Lower leg skin (tissue), 4 donors: ENCODE measurements around the gene GAREM1. TPM values are rescaled to one million over a fixed set of nuclear protein-coding genes. Genes with fewer than 3 reads are reported as not detected.
"Not testable (repeated sequence)": the region's sequence is repeated elsewhere in the genome, so short reads cannot be mapped to it uniquely, and the experiment has no call there.

Experiments used
- DNase-seq, 2 donors: peaks; one replicate each; pipeline ENCODE4 v3.0.0-alpha.2; 2019; ENCODE audit warnings: low spot score in 2 of 2
- H3K4me3 ChIP-seq: fragments of 200-600 bp; sonication (generic); 2 replicates; pipeline ENCODE4 v1.5.1; 2017; ENCODE audit warnings: mild to moderate bottlenecking, low read depth; ENCODE audit not compliant: poor library complexity, severe bottlenecking
- CTCF ChIP-seq, 3 donors: fragments of 450-650 bp; IDR thresholded peaks; one replicate each; pipeline ENCODE4 v1.5.1; 2016; ENCODE audit warnings: antibody characterized with exemption in 3 of 3, mild to moderate bottlenecking in 3 of 3, moderate library complexity in 2 of 3
- POLR2A ChIP-seq, 2 donors: fragments of 450-650 bp; IDR thresholded peaks; one replicate each; pipeline ENCODE4 v1.6.1; 2016 to 2017; ENCODE audit warnings: antibody characterized with exemption in 2 of 2, mild to moderate bottlenecking in 1 of 2, moderate library complexity in 1 of 2
- WGBS, 2 donors: methylation state at CpG; one replicate each; pipeline ENCODE4 v1.1.5; 2018; 5-methylcytosine and 5-hydroxymethylcytosine counted together
- intact Hi-C: fragments of 100-400 bp; cut with DNase I; formaldehyde crosslinking; loops from one replicate; pipeline ENCODE4 v1.15.0; 2023; ENCODE audit warnings: low total_unique reads
- total RNA-seq, 4 donors: library from RNA; depleted of rRNA; stranded (reverse); fragments of >200 nt; gene quantifications; one replicate each; pipeline ENCODE4 v1.1.0, GENCODE V29; 2016

Gene GAREM1
- total RNA-seq, 4 donors from 2014 or later = 41.1 to 70.9 (median 49.6) TPM

- no peak overlapping the region for H3K4me3 ChIP-seq
- 72 to 82% methylated on average over 2 of the region's 2 CpGs for WGBS, 2 donors
Observed at GRCh38 chr18:32293107-32293506, 177.6 kb downstream of the GAREM1 start.

GRCh38 chr18:32291623-32292022, 179.1 kb downstream of the GAREM1 start:
- DNase-seq, intact Hi-C loops, H3K4me3 ChIP-seq: not testable (repeated sequence)
- WGBS, 2 donors = 94 to 95% methylated on average over 3 of the region's 3 CpGs

More at GRCh38 chr18:32293107-32293506, 177.6 kb downstream of the GAREM1 start:
- no peak for TF ChIP-seq POLR2A (IDR thresholded peaks at IDR 0.05)
- no peak for TF ChIP-seq CTCF (IDR thresholded peaks at IDR 0.05)
- intact Hi-C loops = no loop called here
- no peak for DNase-seq

GRCh38 chr18:32290810-32291209, 179.9 kb downstream of the GAREM1 start:
- no peak for TF ChIP-seq POLR2A (IDR thresholded peaks at IDR 0.05)
- no peak for TF ChIP-seq CTCF (IDR thresholded peaks at IDR 0.05)
- no peak for DNase-seq
- intact Hi-C loops = no loop called here
- H3K4me3 ChIP-seq = no peak overlapping the region
- 56 to 62% methylated on average over 2 of the region's 2 CpGs for WGBS, 2 donors

GRCh38 chr18:32289483-32290075, 181.1 kb downstream of the GAREM1 start:
- DNase-seq = peak in 1 of 2 donors; percentile 61
- no peak for TF ChIP-seq POLR2A (IDR thresholded peaks at IDR 0.05)
- TF ChIP-seq CTCF (IDR thresholded peaks at IDR 0.05) = no peak
- intact Hi-C loops = loop anchor here (5.0 kb wide), 1 partner anchor 183 kb away; the partner anchor contains the start of gene GAREM1

DNA sequence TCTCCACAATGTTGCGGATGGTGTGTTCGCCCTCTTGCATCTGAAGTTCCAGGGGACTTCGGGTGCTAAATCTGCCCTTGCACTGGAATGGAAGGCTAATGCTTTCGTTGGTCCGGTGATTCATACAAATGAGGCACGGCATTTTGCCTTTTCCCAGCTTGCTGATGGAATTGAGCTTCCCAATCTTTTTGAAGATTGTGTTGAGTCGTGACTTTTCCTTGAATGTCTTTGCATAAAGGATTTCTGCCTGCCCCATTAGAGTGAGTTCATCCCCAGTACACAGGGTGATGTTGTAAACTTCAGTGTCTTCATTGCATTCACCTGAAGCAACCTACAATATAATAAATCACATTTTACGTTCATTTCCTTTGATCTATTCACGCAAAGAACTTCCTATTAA, 182.8 kb downstream of the GAREM1 start:
- no peak overlapping the region for H3K4me3 ChIP-seq
- TF ChIP-seq POLR2A (IDR thresholded peaks at IDR 0.05) (no peak), CTCF (IDR thresholded peaks at IDR 0.05) (no peak)
- intact Hi-C loops = loop anchor here (5.0 kb wide), 1 partner anchor 184 kb away; the partner anchor contains the start of gene GAREM1
- WGBS, 2 donors = 95% methylated on average over 9 of the region's 9 CpGs
- DNase-seq = no peak

More at GRCh38 chr18:32289483-32290075, 181.1 kb downstream of the GAREM1 start:
- WGBS, 2 donors = 26 to 32% methylated on average over 1 of the region's 1 CpG
- no peak overlapping the region for H3K4me3 ChIP-seq

GRCh38 chr18:32287249-32287648, 183.4 kb downstream of the GAREM1 start:
- no peak for DNase-seq
- no peak overlapping the region for H3K4me3 ChIP-seq
- WGBS, 2 donors = 90 to 94% methylated on average over 16 of the region's 16 CpGs
- no peak for TF ChIP-seq CTCF (IDR thresholded peaks at IDR 0.05)
- TF ChIP-seq POLR2A (IDR thresholded peaks at IDR 0.05) = no peak
- intact Hi-C loops = loop anchor here (5.0 kb wide), 1 partner anchor 185 kb away; the partner anchor contains the start of gene GAREM1
